ENCODE results near the gene CDPF1. TPM values are rescaled to one million over a fixed set of nuclear protein-coding genes. Genes with fewer than 3 reads are reported as not detected.

CDPF1 gene
- total and polyA plus RNA-seq, 2 of the 13 experiments (the other 11 are each of a cell fraction or from before 2014, with no cell fraction given): 5.2 to 8.1 TPM

DNA sequence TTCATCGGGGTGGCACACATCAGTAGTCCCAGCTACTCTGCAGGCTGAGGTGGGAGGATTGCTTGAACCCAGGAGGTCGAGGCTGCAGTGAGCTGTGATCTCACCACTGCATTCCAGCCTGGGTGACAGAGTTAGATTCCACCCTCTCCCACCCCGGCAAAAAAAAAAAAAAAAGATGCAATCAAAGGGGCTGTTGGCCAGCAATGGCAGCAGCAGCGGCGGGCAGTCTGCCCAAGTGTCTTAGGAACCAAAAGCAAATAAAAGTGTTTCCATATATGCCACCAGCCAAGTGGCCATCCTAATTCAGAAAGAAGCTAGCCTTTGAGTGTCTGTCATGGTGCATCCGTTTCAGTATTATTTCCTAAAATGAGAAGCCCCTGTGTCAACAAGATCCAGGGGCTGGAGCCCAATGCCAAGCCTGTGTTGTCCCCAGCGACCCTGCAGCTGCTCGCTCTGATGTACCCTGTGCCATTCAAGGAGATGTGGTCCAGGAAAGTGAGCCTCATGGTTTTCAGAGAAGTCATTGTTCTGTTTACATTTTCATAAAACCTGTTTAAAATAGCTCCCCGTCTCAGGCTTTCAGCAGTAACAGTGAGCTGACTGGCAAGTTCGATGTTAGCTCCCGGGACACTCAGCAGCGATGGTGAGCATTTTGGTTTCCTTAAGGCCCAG, 12.5 kb downstream of the CDPF1 start:
- 95% methylated on average over 12 of the region's 12 CpGs for WGBS (ENCODE audit: low lambda C conversion rate)
- DNase-seq (ENCODE audit: low spot score): no peak
- Histone ChIP-seq H3K4me3 (replicated peaks in 1 of 3; ENCODE audit: insufficient read depth in 1 of 3, low read depth in 2 of 3, low read length in 3 of 3) (no peak overlapping the region), H4K20me1 (ENCODE audit: insufficient read depth, low read length) (no peaks in the 10 kb centered on the region), H3K4me1 (ENCODE audit: insufficient read depth, low read length) (peaks cover 14% of the 10 kb centered on the region), H3K79me2 (ENCODE audit: insufficient read depth, low read length) (no peaks in the 10 kb centered on the region), H3K9ac (ENCODE audit: insufficient read depth, low read depth, low read length) (no peak overlapping the region), H3K4me2 (ENCODE audit: low read depth, low read length) (no peak overlapping the region), H3K36me3 (replicated peaks in 1 of 2; ENCODE audit: control insufficient read depth in 1 of 2, insufficient read depth in 2 of 2, low read length in 2 of 2) (peaks cover 6 to 37% of the 10 kb centered on the region in 2 experiments; a peak in 4 of 5 replicates), H2AFZ (ENCODE audit: low read length) (no peak overlapping the region), H3K9me3 (ENCODE audit: low read length) (no peaks in the 10 kb centered on the region), H3K27me3 (ENCODE audit: control insufficient read depth in 1 of 2, insufficient read depth in 2 of 2, low read length in 2 of 2) (no peaks in the 10 kb centered on the region), H3K27ac (ENCODE audit: extremely low read length, insufficient read depth, low read length) (no peak overlapping the region)
- no peak for TF ChIP-seq ZFX (CRISPR knock-in tag; IDR thresholded peaks at IDR 0.05; ENCODE audit: low read depth)
- TF ChIP-seq SRSF9 (IDR thresholded peaks at IDR 0.05; ENCODE audit: borderline replicate concordance, insufficient read depth, low read depth, low read length, poor library complexity, severe bottlenecking): no peak
- BruUV-seq (replicated peaks): no TSS peak
- no peak for ATAC-seq
- in situ Hi-C loops (cut with HindIII; ENCODE audit: extremely low pct_ligation_motif_present, low pct_unique_long_range_greater_than_20kb): no loop called here
- ChIA-PET CTCF (ENCODE audit: low intra/inter-chr PET ratio, low total read pairs) (no interaction called here), POLR2A (no interaction called here)
- intact Hi-C loops (cut with micrococcal nuclease; ENCODE audit: unreplicated experiment): no loop called here
- no peak for FAIRE-seq

DNA sequence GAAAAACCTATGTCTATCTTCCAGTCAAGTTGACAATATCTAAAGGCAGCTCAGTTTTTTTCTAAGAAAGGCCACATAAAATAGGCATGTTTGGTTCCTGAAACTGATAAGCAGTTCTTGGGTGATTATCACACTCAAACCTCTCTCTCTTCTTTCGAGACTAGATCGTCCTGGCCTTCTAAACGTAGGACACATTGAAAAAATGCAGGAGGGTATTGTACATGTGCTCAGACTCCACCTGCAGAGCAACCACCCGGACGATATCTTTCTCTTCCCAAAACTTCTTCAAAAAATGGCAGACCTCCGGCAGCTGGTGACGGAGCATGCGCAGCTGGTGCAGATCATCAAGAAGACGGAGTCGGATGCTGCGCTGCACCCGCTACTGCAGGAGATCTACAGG, 15.1 kb downstream of the CDPF1 start:
- Histone ChIP-seq H3K27me3 (ENCODE audit: control insufficient read depth in 1 of 2, insufficient read depth in 2 of 2, low read length in 2 of 2) (no peaks in the 10 kb centered on the region), H2AFZ (ENCODE audit: low read length) (no peak overlapping the region), H3K9ac (ENCODE audit: insufficient read depth, low read depth, low read length) (no peak overlapping the region), H3K36me3 (replicated peaks in 1 of 2; ENCODE audit: control insufficient read depth in 1 of 2, insufficient read depth in 2 of 2, low read length in 2 of 2) (peaks cover 6 to 44% of the 10 kb centered on the region in 2 experiments; a peak in 4 of 5 replicates), H3K27ac (ENCODE audit: extremely low read length, insufficient read depth, low read length) (no peak overlapping the region), H3K4me1 (ENCODE audit: insufficient read depth, low read length) (no peaks in the 10 kb centered on the region), H4K20me1 (ENCODE audit: insufficient read depth, low read length) (no peaks in the 10 kb centered on the region), H3K4me3 (replicated peaks in 1 of 3; ENCODE audit: insufficient read depth in 1 of 3, low read depth in 2 of 3, low read length in 3 of 3) (no peak overlapping the region), H3K79me2 (ENCODE audit: insufficient read depth, low read length) (no peaks in the 10 kb centered on the region), H3K9me3 (ENCODE audit: low read length) (no peaks in the 10 kb centered on the region), H3K4me2 (ENCODE audit: low read depth, low read length) (no peak overlapping the region)
- FAIRE-seq (no peak), ATAC-seq (no peak), DNase-seq (ENCODE audit: low spot score) (no peak)
- BruUV-seq (replicated peaks): no TSS peak
- ChIA-PET POLR2A (no interaction called here), CTCF (ENCODE audit: low intra/inter-chr PET ratio, low total read pairs) (no interaction called here)
- intact Hi-C loops (cut with micrococcal nuclease; ENCODE audit: unreplicated experiment) (no loop called here), in situ Hi-C loops (cut with HindIII; ENCODE audit: extremely low pct_ligation_motif_present, low pct_unique_long_range_greater_than_20kb) (no loop called here)
- 95% methylated on average over 12 of the region's 12 CpGs for WGBS (ENCODE audit: low lambda C conversion rate)
- TF ChIP-seq POLR2AphosphoS2 (IDR thresholded peaks at IDR 0.05; ENCODE audit: low read depth, low read length) (no peak), MEF2D (CRISPR knock-in tag; IDR thresholded peaks at IDR 0.05) (no peak), RARA (CRISPR knock-in tag; IDR thresholded peaks at IDR 0.05) (no peak), ZFP62 (CRISPR knock-in tag; IDR thresholded peaks at IDR 0.05) (no peak), TRIM24 (CRISPR knock-in tag; IDR thresholded peaks at IDR 0.05) (no peak), HNF4G (IDR thresholded peaks at IDR 0.05; ENCODE audit: borderline replicate concordance, low read depth, low read length) (no peak), HNF4G (CRISPR knock-in tag; IDR thresholded peaks at IDR 0.05; ENCODE audit: borderline replicate concordance, low read depth) (no peak), SPEN (CRISPR knock-in tag; IDR thresholded peaks at IDR 0.05; ENCODE audit: low read depth) (no peak), ZNF660 (CRISPR knock-in tag; IDR thresholded peaks at IDR 0.05; ENCODE audit: borderline replicate concordance, low read depth) (no peak), TMF1 (CRISPR knock-in tag; IDR thresholded peaks at IDR 0.05; ENCODE audit: low read depth) (no peak), MXD4 (CRISPR knock-in tag; IDR thresholded peaks at IDR 0.05) (no peak)
- TF ChIP-seq, protein P1, sequence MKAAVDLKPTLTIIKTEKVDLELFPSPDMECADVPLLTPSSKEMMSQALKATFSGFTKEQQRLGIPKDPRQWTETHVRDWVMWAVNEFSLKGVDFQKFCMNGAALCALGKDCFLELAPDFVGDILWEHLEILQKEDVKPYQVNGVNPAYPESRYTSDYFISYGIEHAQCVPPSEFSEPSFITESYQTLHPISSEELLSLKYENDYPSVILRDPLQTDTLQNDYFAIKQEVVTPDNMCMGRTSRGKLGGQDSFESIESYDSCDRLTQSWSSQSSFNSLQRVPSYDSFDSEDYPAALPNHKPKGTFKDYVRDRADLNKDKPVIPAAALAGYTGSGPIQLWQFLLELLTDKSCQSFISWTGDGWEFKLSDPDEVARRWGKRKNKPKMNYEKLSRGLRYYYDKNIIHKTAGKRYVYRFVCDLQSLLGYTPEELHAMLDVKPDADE (CRISPR knock-in tag; IDR thresholded peaks at IDR 0.05): no peak
- TF ChIP-seq, protein P2, sequence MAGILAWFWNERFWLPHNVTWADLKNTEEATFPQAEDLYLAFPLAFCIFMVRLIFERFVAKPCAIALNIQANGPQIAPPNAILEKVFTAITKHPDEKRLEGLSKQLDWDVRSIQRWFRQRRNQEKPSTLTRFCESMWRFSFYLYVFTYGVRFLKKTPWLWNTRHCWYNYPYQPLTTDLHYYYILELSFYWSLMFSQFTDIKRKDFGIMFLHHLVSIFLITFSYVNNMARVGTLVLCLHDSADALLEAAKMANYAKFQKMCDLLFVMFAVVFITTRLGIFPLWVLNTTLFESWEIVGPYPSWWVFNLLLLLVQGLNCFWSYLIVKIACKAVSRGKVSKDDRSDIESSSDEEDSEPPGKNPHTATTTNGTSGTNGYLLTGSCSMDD (CRISPR knock-in tag; IDR thresholded peaks at IDR 0.05): no peak

All from HepG2 (cell line).